Pancreas (tissue), 10 donors: ENCODE results near the gene SHROOM3. TPM values are rescaled to one million over a fixed set of nuclear protein-coding genes. Genes with fewer than 3 reads are reported as not detected.

Source experiments
- ATAC-seq, 4 donors: fragments of 200-7000 bp; cut with Tn5 transposase; one replicate each; pipeline versions ENCODE4 v1.8.0 to v1.9.1; 2020; ENCODE audit warnings: mild to moderate bottlenecking in 4 of 4, moderate library complexity in 4 of 4
- DNase-seq, 6 donors: peaks; one replicate each; pipeline ENCODE4 v3.0.0-alpha.2; 2020
- FAIRE-seq: peaks from 2 replicates; lab custom pipeline; 2012; peaks lifted over from hg19 to GRCh38; lab: Jason Lieb, UNC
- H3K27ac ChIP-seq, 4 donors: fragments of 200-600 bp; sonication (generic); 1 replicate in 3 of 4; 2 replicates in 1 of 4; pipeline versions ENCODE4 v1.5.0 to v1.8.0; 2020
- H3K27me3 ChIP-seq, 4 donors: fragments of 200-600 bp; one replicate each; pipeline ENCODE4 v1.8.0; 2021
- H3K36me3 ChIP-seq, 3 donors: fragments of 200-600 bp; sonication (generic) in 1 of 3; one replicate each; pipeline versions ENCODE4 v1.5.0 to v1.8.0; 2020 to 2021
- H3K4me1 ChIP-seq, 3 donors: fragments of 200-600 bp; one replicate each; pipeline ENCODE4 v1.8.0; 2021
- H3K4me3 ChIP-seq, 4 donors: fragments of 200-600 bp; sonication (generic) in 2 of 4; one replicate each; pipeline versions ENCODE4 v1.5.0 to v1.8.0; 2020 to 2021
- H3K9me3 ChIP-seq, 4 donors: fragments of 200-600 bp; one replicate each; pipeline ENCODE4 v1.8.0; 2021
- WGBS, 2 donors: extraction: QIAGEN DNeasy Blood & Tissue Kit; methylation state at CpG; one replicate each; pipeline ENCODE4 v1.1.7; 2013; 5-methylcytosine and 5-hydroxymethylcytosine counted together
- intact Hi-C, 3 donors: fragments of 100-400 bp; cut with DNase I; formaldehyde crosslinking; loops; one replicate each; pipeline versions ENCODE4 v1.11.1 to v1.14.2; 2022
- polyA plus RNA-seq, 2 donors: library from polyadenylated mRNA; stranded (reverse); fragments of 200-250 nt; gene quantifications; one replicate each; pipeline ENCODE4 v1.2.3, GENCODE V29; 2013
- total RNA-seq, 6 donors: library from RNA; stranded (reverse); fragmentation: NEBNext Ultra II Directional in 4 of 6; extraction: Animal tissue kit (Norgen Biotek cat#: 25700) in 4 of 6; gene quantifications; one replicate each; pipeline versions ENCODE4 v1.2.1 to v1.2.4, GENCODE V29; 2021 to 2023
- TF ChIP-seq, protein P1 (sequence below), 4 donors: fragments of 200-600 bp; sonication (generic) in 3 of 4; IDR thresholded peaks; one replicate each; pipeline versions ENCODE4 v1.5.0 to v1.8.0; 2021; ENCODE audit warnings: antibody characterized with exemption in 4 of 4
- donor health status: healthy with polysubstance abuse.
- donor health status: DM: no; HTN: no; CAD: no; lungs with moderate emphysema.
- donor health status: DM: no; HTN: no; CAD: no.
- donor health status: control.
- donor health status: control.
- donor health status: Bipolar disorder and iron deficiency.
- donor health status: DM: yes; HTN: yes; CAD: no.
- donor health status: DM: no; HTN: no; CAD: no.
- donor health status: DM: no; HTN: no; CAD: no.
- donor health status: DM: yes; HTN: yes; CAD: no.

Gene SHROOM3
- total and polyA plus RNA-seq, 8 donors: 6.2 to 43.5 (median 17.1) TPM

DNA sequence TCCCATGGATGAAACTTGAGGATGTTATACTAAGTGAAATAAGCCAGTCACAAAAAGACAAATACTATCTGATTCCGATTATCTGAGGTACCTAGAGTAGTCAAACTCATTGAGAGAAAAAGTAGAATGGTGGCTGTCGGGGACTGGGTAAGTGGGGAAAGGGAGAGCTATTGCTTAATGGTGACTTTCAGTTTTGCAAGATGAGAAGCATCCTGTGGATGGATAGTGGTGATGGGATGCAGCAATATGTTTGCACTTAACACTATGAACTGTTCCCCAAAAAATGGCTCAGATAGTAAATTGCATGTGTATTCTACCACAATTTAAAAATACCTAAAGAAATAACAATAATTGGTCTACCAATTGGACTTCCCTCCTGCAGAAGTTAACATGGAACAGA is 181.5 kb downstream of the SHROOM3 start:
- no peak for FAIRE-seq
- 95 to 98% methylated on average over 2 of the region's 2 CpGs for WGBS, 2 donors
- intact Hi-C loops: no loop called here

DNA sequence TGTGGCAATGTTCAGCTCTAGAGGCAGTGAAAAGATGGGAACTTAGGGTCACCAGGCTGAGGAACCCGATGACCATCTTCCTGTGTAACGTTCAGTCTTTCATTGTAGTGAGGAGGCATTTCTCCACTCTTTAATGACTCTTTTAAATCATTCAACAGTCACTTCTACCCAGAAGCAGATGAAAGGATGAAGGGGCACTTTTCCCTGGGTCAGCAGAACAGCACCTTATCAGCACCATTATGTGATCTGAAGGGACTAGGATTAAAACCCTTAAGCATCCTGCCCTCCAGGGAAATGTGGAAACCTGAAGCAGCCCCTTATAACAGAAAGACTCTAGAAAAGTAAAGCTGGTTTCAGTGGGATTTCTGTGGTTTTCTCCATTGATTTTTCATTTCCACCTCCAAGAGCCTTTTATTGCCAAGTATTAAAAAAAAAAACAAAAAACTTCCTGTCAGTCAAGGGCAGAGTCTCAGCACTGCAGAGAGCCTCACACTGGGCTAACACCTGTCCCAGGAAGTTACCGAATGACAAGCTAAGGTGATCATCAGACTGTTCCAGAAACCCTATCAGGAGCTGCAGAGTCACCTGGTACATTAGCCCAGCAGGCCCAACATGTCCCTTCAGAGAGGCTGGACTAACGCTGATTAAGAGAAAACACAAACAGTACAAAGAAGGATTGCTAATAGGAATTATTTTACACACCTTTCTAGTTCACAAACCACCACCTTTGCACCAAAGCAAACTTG is 185.9 kb downstream of the SHROOM3 start:
- FAIRE-seq (no peak), DNase-seq (peak in 2 of 6 donors; percentile 40 to 42), ATAC-seq (peak; percentile 58 to 78 (median 73))
- Histone ChIP-seq H3K36me3 (no peaks in the 10 kb centered on the region), H3K4me3 (no peak overlapping the region), H3K4me1 (peaks cover 18 to 46% (median 43%) of the 10 kb centered on the region in 3 donors), H3K9me3 (no peaks in the 10 kb centered on the region), H3K27ac (peak overlapping the region in 3 of 4 donors; percentile 5 to 83 (median 75)), H3K27me3 (no peaks in the 10 kb centered on the region)
- TF ChIP-seq, protein P1, sequence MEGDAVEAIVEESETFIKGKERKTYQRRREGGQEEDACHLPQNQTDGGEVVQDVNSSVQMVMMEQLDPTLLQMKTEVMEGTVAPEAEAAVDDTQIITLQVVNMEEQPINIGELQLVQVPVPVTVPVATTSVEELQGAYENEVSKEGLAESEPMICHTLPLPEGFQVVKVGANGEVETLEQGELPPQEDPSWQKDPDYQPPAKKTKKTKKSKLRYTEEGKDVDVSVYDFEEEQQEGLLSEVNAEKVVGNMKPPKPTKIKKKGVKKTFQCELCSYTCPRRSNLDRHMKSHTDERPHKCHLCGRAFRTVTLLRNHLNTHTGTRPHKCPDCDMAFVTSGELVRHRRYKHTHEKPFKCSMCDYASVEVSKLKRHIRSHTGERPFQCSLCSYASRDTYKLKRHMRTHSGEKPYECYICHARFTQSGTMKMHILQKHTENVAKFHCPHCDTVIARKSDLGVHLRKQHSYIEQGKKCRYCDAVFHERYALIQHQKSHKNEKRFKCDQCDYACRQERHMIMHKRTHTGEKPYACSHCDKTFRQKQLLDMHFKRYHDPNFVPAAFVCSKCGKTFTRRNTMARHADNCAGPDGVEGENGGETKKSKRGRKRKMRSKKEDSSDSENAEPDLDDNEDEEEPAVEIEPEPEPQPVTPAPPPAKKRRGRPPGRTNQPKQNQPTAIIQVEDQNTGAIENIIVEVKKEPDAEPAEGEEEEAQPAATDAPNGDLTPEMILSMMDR (IDR thresholded peaks at IDR 0.05): no peak
- intact Hi-C loops: no loop called here
- WGBS, 2 donors: 49 to 55% methylated on average over 4 of the region's 4 CpGs

More for the DNA sequence above, 181.5 kb downstream of the SHROOM3 start:
- Histone ChIP-seq H3K9me3 (no peaks in the 10 kb centered on the region), H3K27me3 (no peaks in the 10 kb centered on the region), H3K4me1 (peaks cover 0 to 15% (median 13%) of the 10 kb centered on the region in 3 donors), H3K27ac (no peak overlapping the region), H3K36me3 (no peaks in the 10 kb centered on the region), H3K4me3 (no peak overlapping the region)
- TF ChIP-seq, protein P1 (IDR thresholded peaks at IDR 0.05): no peak
- no peak for DNase-seq
- ATAC-seq: no peak

DNA sequence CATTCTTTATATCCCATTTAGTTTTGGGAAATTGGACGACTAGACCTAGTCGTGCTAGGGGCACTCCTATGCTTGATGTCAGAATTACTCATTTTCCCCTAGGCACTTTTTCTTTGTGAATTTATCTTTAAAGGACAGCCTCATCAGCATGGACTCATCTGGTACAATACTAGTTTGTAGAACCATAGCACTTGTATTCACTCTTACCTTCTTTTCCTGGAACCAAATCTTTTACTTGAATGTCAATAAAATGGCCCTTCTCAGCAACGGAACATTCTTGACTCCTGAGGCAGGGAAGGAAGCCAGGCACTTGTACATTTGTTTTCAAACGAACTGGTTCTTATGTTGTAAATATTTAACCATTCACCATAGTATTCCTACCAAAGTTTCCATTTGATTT is 187.1 kb downstream of the SHROOM3 start:
- H3K9me3 ChIP-seq: no peaks in the 10 kb centered on the region
- FAIRE-seq (peak; percentile 53), ATAC-seq (peak; percentile 23 to 64 (median 44)), DNase-seq (peak in 2 of 6 donors; percentile 18 to 50)
- intact Hi-C loops: no loop called here
- H3K36me3 ChIP-seq: no peaks in the 10 kb centered on the region
- peak overlapping the region in 3 of 4 donors; percentile 9 to 83 (median 75) for H3K27ac ChIP-seq
- WGBS, 2 donors: 33 to 42% methylated on average over 4 of the region's 4 CpGs
- H3K4me1 ChIP-seq: peaks cover 18 to 46% (median 43%) of the 10 kb centered on the region in 3 donors
- TF ChIP-seq, protein P1 (IDR thresholded peaks at IDR 0.05): no peak
- H3K27me3 ChIP-seq: no peaks in the 10 kb centered on the region
- no peak overlapping the region for H3K4me3 ChIP-seq

DNA sequence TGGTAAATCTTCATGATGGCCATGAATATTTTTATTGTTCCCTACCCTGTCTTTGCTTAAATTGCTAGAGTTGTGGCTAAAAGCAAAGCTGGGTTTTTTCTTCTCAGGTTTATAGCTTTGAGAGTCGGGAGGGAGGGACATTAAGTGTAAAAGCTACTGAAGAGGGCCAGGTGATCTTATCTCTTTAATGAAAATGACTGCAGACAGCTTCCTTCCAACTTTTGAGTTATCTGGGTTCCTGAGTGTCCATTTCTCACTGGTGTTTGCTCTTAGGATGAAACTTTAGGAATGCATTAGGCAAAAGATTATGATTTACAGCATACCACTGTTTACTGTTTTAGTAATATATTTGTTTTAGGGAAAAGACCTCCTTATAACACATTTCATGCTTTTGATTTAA is 187.7 kb downstream of the SHROOM3 start:
- intact Hi-C loops: no loop called here
- Histone ChIP-seq H3K4me3 (no peak overlapping the region), H3K27ac (peak overlapping the region in 3 of 4 donors; percentile 9 to 83 (median 75)), H3K27me3 (no peaks in the 10 kb centered on the region), H3K9me3 (no peaks in the 10 kb centered on the region), H3K36me3 (no peaks in the 10 kb centered on the region), H3K4me1 (peaks cover 18 to 46% (median 43%) of the 10 kb centered on the region in 3 donors)
- 31% methylated on average over 1 of the region's 1 CpG for WGBS, 2 donors
- ATAC-seq (no peak), DNase-seq (no peak), FAIRE-seq (no peak)
- TF ChIP-seq, protein P1 (IDR thresholded peaks at IDR 0.05): no peak
